ENCODE data around the gene PNPO.
A peak's percentile ranks its signal among the peaks of the same experiment; 100 is the strongest.
"Not testable (repeated sequence)": the region's sequence is repeated elsewhere in the genome, so short reads cannot be mapped to it uniquely, and the experiment has no call there.

The PNPO gene

GRCh38 chr17:47975189-47975822 lies 33.9 kb downstream of the PNPO start:
- no peak for DNase-seq (ENCODE audit: low read depth in 2 of 2)

DNA sequence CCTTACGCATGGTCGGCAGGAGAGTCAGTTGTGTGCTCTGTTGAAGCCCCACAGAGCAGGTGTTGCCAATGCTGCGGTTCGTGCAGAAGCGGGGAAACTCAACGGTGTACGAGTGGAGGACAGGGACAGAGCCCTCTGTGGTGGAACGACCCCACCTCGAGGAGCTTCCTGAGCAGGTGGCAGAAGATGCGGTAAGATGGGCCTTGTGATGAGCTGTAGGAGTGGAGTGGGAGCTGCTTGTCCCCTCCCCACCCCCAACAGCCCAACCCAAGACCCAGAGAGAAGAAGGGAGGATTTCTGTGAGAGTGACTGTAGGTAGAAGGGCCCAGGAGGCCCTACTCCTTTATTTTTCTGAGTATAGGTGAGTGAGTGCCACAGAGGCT lies 34.4 kb downstream of the PNPO start:
- DNase-seq (ENCODE audit: low read depth in 2 of 2) = no peak

DNA sequence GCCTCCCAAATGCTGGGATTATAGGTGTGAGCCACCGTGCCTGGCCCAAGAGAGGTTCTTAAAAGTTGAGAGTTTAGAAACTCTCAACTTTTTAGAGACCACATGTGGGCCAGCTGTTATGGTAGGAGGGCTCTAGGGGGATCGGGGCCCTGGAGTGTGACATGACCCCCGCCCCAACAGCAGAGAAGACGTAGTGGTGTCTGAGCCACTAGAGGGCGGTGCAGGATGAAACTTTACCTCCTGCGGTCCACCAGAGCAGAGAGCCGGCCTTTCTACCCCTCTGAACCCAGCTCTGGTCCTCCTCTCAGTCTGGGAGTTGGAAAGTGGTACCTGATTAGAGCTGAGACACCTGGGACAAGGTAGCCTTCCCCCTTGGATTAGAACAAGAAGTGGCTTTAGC lies 37.0 kb downstream of the PNPO start:
- peak in 1 of 2 donors; percentile 23 for DNase-seq (ENCODE audit: low read depth in 2 of 2)

DNA sequence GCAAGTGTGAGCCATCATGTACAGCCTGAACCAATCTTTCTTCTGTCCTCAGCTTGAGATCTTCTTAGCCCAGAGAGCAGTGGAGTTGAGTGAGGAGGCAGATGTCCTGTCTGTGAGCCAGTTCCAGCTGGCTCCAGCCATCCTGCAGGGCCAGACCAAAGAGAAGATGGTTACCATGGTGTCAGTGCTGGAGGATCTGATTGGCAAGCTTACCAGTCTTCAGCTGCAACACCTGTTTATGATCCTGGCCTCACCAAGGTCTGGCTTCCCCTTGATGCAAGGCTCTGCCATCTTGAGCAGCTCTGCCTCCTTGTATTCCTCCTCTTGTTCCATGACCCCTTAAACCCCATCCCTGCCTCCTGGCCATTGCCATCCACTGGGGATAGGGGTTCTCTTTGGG lies 39.2 kb downstream of the PNPO start:
- no peak for DNase-seq (ENCODE audit: low read depth in 2 of 2)

DNA sequence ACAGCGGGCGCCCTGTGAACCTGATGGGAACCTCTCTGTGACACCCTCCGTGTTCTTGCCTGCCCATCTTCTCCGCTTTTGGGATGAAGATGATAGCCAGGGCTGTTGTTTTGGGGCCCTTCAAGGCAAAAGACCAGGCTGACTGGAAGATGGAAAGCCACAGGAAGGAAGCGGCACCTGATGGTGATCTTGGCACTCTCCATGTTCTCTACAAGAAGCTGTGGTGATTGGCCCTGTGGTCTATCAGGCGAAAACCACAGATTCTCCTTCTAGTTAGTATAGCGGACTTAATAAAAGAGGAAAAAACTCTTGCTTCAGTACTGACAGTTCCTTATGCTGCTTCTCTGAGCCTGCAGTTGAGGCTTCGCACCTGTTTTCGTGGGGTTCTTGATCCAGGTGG lies 40.1 kb downstream of the PNPO start:
- DNase-seq (ENCODE audit: low read depth in 2 of 2) = no peak

- DNase-seq (ENCODE audit: low read depth in 2 of 2) = no peak
Measured at GRCh38 chr17:47982091-47982617, 40.8 kb downstream of the PNPO start.

GRCh38 chr17:47982645-47983390 lies 41.4 kb downstream of the PNPO start:
- DNase-seq (ENCODE audit: low read depth in 2 of 2) = no peak

GRCh38 chr17:47983492-47984223 lies 42.3 kb downstream of the PNPO start:
- no peak for DNase-seq (ENCODE audit: low read depth in 2 of 2)

DNA sequence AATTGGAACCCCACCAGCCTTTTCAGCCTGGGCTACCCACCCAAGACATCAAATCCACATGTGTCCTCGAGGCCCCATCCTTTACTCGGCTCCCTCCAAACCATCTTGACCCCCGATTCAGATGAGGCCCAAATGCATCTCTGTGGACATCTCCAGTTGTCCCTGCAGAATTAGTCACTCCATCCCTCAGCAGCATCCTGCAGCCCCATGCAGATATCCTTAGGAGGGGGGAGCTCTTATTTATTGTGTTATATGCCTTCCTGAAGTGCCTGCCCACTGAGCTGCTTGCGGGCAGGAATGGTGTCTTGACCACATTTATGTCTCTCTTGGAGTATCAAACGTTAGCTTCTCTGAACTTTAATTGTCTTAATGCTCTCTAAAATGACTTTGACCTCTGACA lies 45.1 kb downstream of the PNPO start:
- DNase-seq (ENCODE audit: low read depth in 2 of 2) = no peak

GRCh38 chr17:47987240-47987835 lies 46.0 kb downstream of the PNPO start:
- DNase-seq (ENCODE audit: low read depth in 2 of 2) = no peak

DNA sequence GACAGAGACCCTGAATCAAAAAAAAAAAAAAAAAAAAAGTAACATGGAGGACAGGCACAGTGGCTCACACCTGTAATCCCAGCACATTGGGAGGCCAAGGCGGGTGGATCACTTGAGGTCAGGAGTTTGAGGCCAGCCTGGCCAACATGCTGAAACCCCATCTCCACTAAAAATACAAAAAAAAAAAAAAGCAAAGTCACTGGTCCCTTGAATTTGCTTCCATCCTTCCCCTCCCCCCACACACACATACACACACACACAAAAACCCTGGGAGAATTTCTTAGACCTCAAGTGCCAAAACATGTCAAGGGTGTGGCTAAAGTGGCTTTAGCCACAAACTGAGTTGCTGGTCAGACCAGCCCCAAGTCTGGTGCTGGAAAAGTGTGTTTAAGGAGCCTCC lies 47.1 kb downstream of the PNPO start:
- DNase-seq (ENCODE audit: low read depth in 2 of 2) = not testable (repeated sequence)

DNA sequence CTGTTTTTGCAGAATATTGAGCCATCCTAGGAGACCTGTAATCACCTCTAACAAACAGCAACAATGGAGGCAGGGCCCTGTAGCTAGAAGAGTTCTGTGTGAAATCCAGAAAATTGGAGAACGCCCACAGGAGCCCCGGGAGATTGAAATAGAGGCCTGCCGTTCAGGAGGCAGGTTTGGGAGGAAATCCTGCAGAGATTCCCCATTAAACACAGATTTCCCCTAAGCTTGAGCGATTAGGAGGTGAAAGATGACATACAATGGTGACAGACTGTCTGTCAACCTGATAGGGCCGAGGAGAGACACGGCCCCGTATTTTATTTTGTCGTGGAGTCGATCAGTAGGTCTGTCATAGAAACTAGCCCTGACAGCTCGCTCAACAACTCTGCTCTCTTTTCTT lies 47.8 kb downstream of the PNPO start:
- DNase-seq (ENCODE audit: low read depth in 2 of 2) = no peak

GRCh38 chr17:47989700-47990099 lies 48.3 kb downstream of the PNPO start:
- DNase-seq (ENCODE audit: low read depth in 2 of 2) = no peak

- DNase-seq (ENCODE audit: low read depth in 2 of 2) = no peak
Measured at GRCh38 chr17:47990962-47991731, 49.8 kb downstream of the PNPO start.

DNA sequence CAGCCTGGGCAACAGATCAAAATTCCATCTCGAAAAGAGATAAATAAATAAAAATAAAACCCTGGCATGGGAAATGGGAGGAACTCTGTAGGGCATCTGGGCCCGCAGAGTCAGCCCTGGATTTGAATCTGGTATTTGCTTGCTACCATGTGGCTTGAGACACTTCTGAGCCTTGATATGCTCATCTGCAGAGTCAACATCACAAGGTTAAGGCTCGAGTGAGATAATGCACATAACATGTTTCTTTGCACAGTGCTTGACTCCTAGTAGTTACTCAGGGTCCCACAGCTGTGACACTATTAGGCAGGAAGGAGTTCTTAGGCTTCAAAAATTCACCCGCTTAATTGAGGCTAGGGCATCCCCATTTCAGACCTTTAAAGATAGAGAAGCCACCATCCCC lies 50.8 kb downstream of the PNPO start:
- no peak for DNase-seq (ENCODE audit: low read depth in 2 of 2)

GRCh38 chr17:47993031-47993564 lies 51.7 kb downstream of the PNPO start:
- no peak for DNase-seq (ENCODE audit: low read depth in 2 of 2)

DNA sequence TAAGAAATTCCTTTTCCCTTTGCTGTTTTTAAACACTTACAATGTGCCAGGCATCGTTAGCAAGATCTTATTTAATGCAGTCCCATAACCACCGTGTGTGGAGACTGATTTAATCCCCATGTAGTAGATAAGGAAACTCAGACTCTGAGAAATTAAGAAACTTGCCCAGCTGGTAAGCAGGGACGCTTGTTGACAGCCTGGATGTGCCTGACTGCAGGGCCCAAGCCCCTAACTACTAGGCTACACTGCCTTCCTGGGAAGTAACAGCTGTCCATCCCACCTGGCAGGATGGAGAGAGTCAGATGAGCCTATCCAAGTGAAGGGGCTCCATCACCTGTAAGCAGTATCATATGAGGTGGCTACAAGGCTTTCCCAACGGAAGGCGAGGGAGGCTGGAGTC lies 52.6 kb downstream of the PNPO start:
- no peak for DNase-seq (ENCODE audit: low read depth in 2 of 2)

GRCh38 chr17:47994724-47995123 lies 53.4 kb downstream of the PNPO start:
- DNase-seq (ENCODE audit: low read depth in 2 of 2) = no peak

DNA sequence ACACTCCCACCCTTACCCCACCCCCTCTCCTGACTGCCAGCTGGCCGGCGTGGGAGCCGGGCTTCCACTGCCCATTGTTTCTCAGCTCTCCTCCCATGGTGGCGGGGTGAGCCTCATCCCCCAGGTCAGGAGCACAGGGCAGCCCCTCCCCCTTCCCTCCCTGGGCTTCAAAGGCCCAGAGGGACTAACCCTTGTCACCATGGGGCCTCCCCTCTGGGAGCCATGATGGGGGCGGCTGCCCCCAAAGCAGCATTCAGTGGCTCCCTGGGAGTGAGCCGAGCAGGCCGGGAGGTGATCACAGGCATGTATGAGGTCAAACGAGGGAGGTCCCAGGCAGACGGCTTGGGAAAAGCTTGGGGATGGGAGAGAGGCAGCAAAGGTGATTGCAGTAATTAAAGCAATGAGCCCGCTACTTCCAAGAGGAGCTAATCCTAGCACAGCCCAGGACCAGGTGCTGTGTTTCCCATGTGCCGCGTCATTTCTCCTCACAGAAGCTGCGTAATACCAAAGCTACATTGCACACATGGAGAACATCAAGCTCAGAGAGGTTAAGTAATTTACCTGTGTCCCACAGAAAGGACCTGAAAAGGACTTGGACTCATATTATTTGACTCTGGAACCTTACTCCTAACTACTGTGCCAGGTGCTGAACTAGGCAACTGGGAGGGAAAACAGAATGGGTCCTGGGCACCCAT lies 54.0 kb downstream of the PNPO start:
- DNase-seq (ENCODE audit: low read depth in 2 of 2) = no peak

DNA sequence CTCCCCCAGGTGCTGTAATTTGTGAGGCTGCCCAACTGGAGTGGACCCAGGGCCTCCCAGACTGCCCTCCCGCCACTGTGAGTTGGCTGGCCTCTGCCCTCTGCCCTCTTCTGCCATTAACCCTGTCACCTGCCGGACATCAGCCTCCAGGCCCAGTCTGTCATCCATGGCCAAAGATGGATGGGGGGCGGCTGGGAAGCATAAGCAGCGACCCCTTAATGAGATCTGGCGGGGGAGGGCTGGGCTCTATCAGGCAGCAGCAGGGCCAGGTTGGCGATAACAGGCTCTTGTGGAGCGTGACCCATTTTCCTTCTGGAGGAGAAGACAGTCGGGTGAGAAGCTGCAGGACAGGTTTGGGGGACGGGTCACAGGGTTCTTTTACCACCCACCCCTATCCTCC lies 54.8 kb downstream of the PNPO start:
- DNase-seq (ENCODE audit: low read depth in 2 of 2) = no peak

GRCh38 chr17:47997586-47997985 lies 56.2 kb downstream of the PNPO start:
- no peak for DNase-seq (ENCODE audit: low read depth in 2 of 2)
